DOHH2 (cell line): ENCODE results near the gene VTN.

Experiments
- CTCF ChIP-seq: fragments of 200-600 bp; sonication (generic); IDR thresholded peaks from one replicate; pipeline ENCODE4 v1.5.1; 2014; ENCODE audit warnings: antibody characterized with exemption, mild to moderate bottlenecking, low read depth, low read length; ENCODE audit not compliant: poor library complexity, severe bottlenecking
- EZH2phosphoT487 ChIP-seq: fragments of 200-600 bp; sonication (generic); IDR thresholded peaks from 2 replicates; pipeline ENCODE4 v1.6.1; 2017; ENCODE audit warnings: borderline replicate concordance, mild to moderate bottlenecking, antibody characterized with exemption, low read length, moderate library complexity, mixed read lengths

- TF ChIP-seq CTCF (no peak), EZH2phosphoT487 (no peak)
Observed at GRCh38 chr17:28368306-28368831, 1.7 kb downstream of the VTN start.
